PC-9 (cell line): ENCODE data around the gene HES1. TPM values are rescaled to one million over a fixed set of nuclear protein-coding genes. Genes with fewer than 3 reads are reported as not detected.
A peak's percentile ranks its signal among the peaks of the same experiment; 100 is the strongest.

Source experiments
- BruUV-seq: library from RNA; stranded (reverse); fragments of 400-500 nt; replicated peaks from 2 replicates; lab custom pipeline; 2021; lab: Mats Ljungman, UMichigan
- CTCF ChIA-PET: fragments of 300-600 bp; sonication (Branson Sonifier 250); formaldehyde crosslinking; loops from one replicate; lab custom pipeline; 2022; ENCODE audit warnings: antibody characterized with exemption; lab: Charles Lee
- POLR2A ChIA-PET: fragments of 300-600 bp; sonication (Branson Sonifier 250); formaldehyde crosslinking; loops from one replicate; lab custom pipeline; 2022; ENCODE audit warnings: antibody characterized with exemption; ENCODE audit not compliant: unreplicated experiment; lab: Charles Lee
- DNase-seq, 2 experiments: peaks; one replicate each; pipeline versions ENCODE4 v3.0.0 to v3.0.0-alpha.2; 2015 to 2022; ENCODE audit warnings: mixed read lengths in 1 of 2
- H2AFZ ChIP-seq: fragments of 200-600 bp; sonication (generic); 2 replicates; pipeline ENCODE4 v1.8.1; 2017; ENCODE audit warnings: antibody characterized with exemption
- H3F3A ChIP-seq: fragments of 200-600 bp; sonication (generic); 2 replicates; pipeline ENCODE4 v1.8.1; 2017; ENCODE audit warnings: antibody characterized with exemption, mild to moderate bottlenecking, low read depth; ENCODE audit not compliant: insufficient read depth
- H3K27ac ChIP-seq: fragments of 200-600 bp; sonication (generic); 2 replicates; pipeline ENCODE4 v1.6.1; 2016; ENCODE audit warnings: mixed run types
- H3K27me3 ChIP-seq: fragments of 200-600 bp; sonication (generic); 2 replicates; pipeline ENCODE4 v1.6.1; 2016; ENCODE audit warnings: low read depth, mixed run types; ENCODE audit not compliant: insufficient read depth
- H3K36me3 ChIP-seq: fragments of 200-600 bp; sonication (generic); 2 replicates; pipeline ENCODE4 v1.6.1; 2016; ENCODE audit warnings: low read depth, mixed run types
- H3K4me1 ChIP-seq: fragments of 200-600 bp; sonication (generic); replicated peaks from 2 replicates; pipeline ENCODE4 v1.6.1; 2016; ENCODE audit warnings: mixed run types; ENCODE audit not compliant: insufficient read depth
- H3K4me2 ChIP-seq: fragments of 200-600 bp; sonication (generic); 2 replicates; pipeline ENCODE4 v1.6.1; 2017; ENCODE audit warnings: mixed run types
- H3K4me3 ChIP-seq: fragments of 200-600 bp; sonication (generic); 2 replicates; pipeline ENCODE4 v1.6.1; 2016; ENCODE audit warnings: mixed run types
- H3K79me2 ChIP-seq: fragments of 200-600 bp; sonication (generic); 2 replicates; pipeline ENCODE4 v1.6.1; 2017; ENCODE audit warnings: low read depth, mixed run types
- H3K9me2 ChIP-seq: fragments of 200-600 bp; sonication (generic); 2 replicates; pipeline ENCODE4 v1.8.1; 2017; ENCODE audit warnings: mild to moderate bottlenecking; ENCODE audit not compliant: insufficient read depth
- H3K9me3 ChIP-seq: fragments of 200-600 bp; sonication (generic); 2 replicates; pipeline ENCODE4 v1.8.1; 2016; ENCODE audit warnings: low read depth; ENCODE audit not compliant: insufficient read depth
- H4K20me1 ChIP-seq: fragments of 200-600 bp; sonication (generic); 2 replicates; pipeline ENCODE4 v1.8.1; 2017; ENCODE audit not compliant: insufficient read depth
- EZH2 ChIP-seq: fragments of 200-600 bp; sonication (generic); IDR thresholded peaks from 2 replicates; pipeline ENCODE4 v1.8.0; 2017; ENCODE audit warnings: antibody characterized with exemption, low read depth
- intact Hi-C: fragments of 100-400 bp; cut with micrococcal nuclease; formaldehyde crosslinking; loops from one replicate; pipeline ENCODE4 v1.10.0; 2022; ENCODE audit not compliant: unreplicated experiment
- total RNA-seq: library from RNA; stranded (reverse); gene quantifications from 2 replicates; pipeline ENCODE4 v1.2.3, GENCODE V29; 2021
- TF ChIP-seq, protein P1 (sequence below): fragments of 200-600 bp; sonication (generic); conservative IDR thresholded peaks from 2 replicates; pipeline ENCODE4 v1.6.1; 2017; ENCODE audit warnings: mixed run types, antibody characterized with exemption, mild to moderate bottlenecking, moderate library complexity

The HES1 gene
- total RNA-seq, 1 experiment from 2014 or later, result 66.5 TPM

DNA sequence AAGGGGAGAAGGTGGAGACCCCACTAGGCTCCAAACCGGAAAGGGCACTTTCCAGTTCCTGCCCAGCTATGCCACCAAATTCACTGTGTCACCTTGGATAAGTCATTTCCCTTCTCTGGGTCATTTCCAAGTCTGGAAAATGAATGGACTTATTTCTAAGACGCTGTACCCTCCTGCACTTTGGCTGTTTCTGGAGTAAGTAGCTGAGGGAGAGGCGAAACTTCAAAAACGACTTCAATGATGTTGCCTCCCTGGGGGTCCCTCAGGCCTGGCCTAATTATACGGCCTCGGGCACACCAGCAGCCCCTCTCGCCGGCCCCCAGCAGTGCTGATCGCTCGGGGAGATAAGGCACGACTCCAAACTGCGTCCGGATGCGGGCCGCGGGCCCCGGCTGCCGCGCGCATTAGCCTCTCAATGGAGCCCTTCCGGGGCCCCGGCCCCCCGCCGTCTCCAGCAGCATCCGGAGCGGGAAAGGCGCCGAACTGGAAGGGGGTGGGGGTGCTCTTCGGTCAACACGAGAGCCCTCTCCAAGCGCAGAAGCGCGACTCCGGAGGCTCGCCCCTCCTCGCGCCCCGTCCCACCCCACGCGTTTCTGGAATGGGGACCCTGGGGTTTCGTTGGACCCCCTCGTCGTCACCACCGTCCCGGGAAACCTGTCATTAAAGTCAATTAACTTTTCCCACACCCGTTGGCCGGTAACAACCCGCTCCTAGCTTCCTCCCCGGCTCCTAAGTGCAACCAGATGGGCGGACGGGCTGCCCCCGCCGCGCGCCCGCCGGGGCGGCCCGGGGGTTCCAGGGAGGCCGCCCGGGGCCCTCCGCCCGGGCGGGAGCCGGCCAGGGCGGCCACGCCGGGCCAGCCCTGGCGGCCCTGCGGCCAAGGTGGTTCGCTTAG, 4.8 kb downstream of the HES1 start:
- no peaks in the 10 kb centered on the region for H3K9me2 ChIP-seq
- intact Hi-C loops, result loop anchor here (1.0 kb wide), 2 partner anchors 175 to 182 kb away; no protein-coding TSS in a partner anchor
- ChIA-PET POLR2A (interaction anchor here (0.5 to 1.6 kb wide), 40 partner anchors 10 to 1543 kb away, joined by 3 to 49 read pairs (median 8); no protein-coding TSS in a partner anchor), CTCF (interaction anchor here (0.6 to 1.8 kb wide), 10 partner anchors 41 to 360 kb away, joined by 3 to 18 read pairs (median 5); no protein-coding TSS in a partner anchor)
- peaks cover 8% of the 10 kb centered on the region; the same call in 1 of the 2 replicates for H4K20me1 ChIP-seq
- H3K4me3 ChIP-seq, result peak overlapping the region; percentile 94
- no peaks in the 10 kb centered on the region for H3K9me3 ChIP-seq
- peaks cover 39% of the 10 kb centered on the region for H3K79me2 ChIP-seq
- no peak overlapping the region for H2AFZ ChIP-seq
- TSS peak; percentile 76 for BruUV-seq
- DNase-seq, result peak; percentile 68 to 82
- H3F3A ChIP-seq, result peaks cover 79% of the 10 kb centered on the region
- H3K4me1 ChIP-seq, result peaks cover 65% of the 10 kb centered on the region
- peaks cover 24% of the 10 kb centered on the region for H3K36me3 ChIP-seq
- peak overlapping the region; percentile 98 for H3K27ac ChIP-seq
- TF ChIP-seq, protein P1, sequence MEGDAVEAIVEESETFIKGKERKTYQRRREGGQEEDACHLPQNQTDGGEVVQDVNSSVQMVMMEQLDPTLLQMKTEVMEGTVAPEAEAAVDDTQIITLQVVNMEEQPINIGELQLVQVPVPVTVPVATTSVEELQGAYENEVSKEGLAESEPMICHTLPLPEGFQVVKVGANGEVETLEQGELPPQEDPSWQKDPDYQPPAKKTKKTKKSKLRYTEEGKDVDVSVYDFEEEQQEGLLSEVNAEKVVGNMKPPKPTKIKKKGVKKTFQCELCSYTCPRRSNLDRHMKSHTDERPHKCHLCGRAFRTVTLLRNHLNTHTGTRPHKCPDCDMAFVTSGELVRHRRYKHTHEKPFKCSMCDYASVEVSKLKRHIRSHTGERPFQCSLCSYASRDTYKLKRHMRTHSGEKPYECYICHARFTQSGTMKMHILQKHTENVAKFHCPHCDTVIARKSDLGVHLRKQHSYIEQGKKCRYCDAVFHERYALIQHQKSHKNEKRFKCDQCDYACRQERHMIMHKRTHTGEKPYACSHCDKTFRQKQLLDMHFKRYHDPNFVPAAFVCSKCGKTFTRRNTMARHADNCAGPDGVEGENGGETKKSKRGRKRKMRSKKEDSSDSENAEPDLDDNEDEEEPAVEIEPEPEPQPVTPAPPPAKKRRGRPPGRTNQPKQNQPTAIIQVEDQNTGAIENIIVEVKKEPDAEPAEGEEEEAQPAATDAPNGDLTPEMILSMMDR, result no peak
- TF ChIP-seq EZH2, result no peak
- H3K4me2 ChIP-seq, result peak overlapping the region; percentile 93
- H3K27me3 ChIP-seq, result no peaks in the 10 kb centered on the region

DNA sequence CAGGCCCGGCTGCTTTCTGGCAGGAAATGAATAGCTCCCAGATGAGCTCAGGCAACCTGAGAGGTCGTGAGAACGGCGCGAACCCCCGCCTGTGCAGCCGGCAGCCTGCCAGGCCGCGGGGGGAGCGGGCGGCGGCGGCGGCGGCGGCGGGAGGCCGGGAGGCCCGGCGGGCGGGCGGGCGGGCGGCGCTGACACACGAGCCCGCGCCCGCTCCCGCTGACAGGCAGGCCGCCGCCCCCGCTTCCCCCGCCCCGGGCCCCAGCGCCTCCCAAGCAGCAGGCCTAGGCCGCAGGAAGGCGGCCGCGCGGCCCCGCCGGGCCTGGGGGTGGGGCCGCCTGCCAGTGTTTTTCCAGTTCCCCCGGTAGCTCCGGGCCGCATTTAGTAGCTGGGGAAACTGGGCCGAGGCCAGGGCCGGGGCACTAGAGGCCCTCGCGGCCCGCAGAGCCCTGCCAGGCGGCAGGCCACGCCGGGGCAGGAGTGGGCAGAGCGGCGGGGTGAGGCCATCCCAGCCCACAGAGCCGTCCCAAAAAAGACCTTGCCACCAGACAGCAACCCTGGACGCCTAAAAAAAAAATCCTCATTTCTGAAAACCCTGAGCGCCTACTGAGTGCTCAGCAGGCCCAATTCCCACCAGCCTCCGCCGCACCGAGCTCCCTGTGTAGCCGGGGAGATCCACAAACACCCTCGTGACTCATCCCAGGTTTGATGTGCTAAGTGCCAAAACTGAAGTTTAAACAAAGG, 5.6 kb downstream of the HES1 start:
- Histone ChIP-seq H3K9me2 (no peaks in the 10 kb centered on the region), H3K4me2 (peak overlapping the region; percentile 82), H3K4me1 (peaks cover 65% of the 10 kb centered on the region), H3F3A (peaks cover 75% of the 10 kb centered on the region), H3K27me3 (no peaks in the 10 kb centered on the region), H3K4me3 (peak overlapping the region; percentile 46; the same call in 1 of the 2 replicates), H3K79me2 (peaks cover 33% of the 10 kb centered on the region), H3K9me3 (no peaks in the 10 kb centered on the region), H4K20me1 (peaks cover 8% of the 10 kb centered on the region; the same call in 1 of the 2 replicates), H3K27ac (peak overlapping the region; percentile 99), H3K36me3 (peaks cover 22% of the 10 kb centered on the region), H2AFZ (peak overlapping the region; percentile 56)
- DNase-seq, result peak; percentile 97
- intact Hi-C loops, result loop anchor here (1.0 kb wide), 7 partner anchors 18 to 181 kb away; no protein-coding TSS in a partner anchor
- BruUV-seq, result no TSS peak
- ChIA-PET POLR2A (interaction anchor here (0.5 to 1.6 kb wide), 44 partner anchors 9 to 1543 kb away, joined by 3 to 49 read pairs (median 7); no protein-coding TSS in a partner anchor), CTCF (interaction anchor here (0.6 to 1.8 kb wide), 13 partner anchors 26 to 521 kb away, joined by 3 to 18 read pairs (median 5); no protein-coding TSS in a partner anchor)
- TF ChIP-seq, protein P1, result 0 out of 2 replicates have a peak, but pooled peaks have one; percentile 37
- TF ChIP-seq EZH2, result no peak
